OCI-LY7 (cell line): ENCODE measurements around the gene ACAN.

ENCODE experiments used
- CTCF ChIP-seq: fragments of 200-600 bp; sonication (generic); conservative IDR thresholded peaks from 2 replicates; pipeline ENCODE4 v1.5.1; 2014; ENCODE audit warnings: mild to moderate bottlenecking, antibody characterized with exemption, low read length, moderate library complexity, mixed read lengths
- EZH2phosphoT487 ChIP-seq: fragments of 200-600 bp; sonication (generic); IDR thresholded peaks from 2 replicates; pipeline ENCODE4 v1.6.1; 2018; ENCODE audit warnings: low read depth, borderline replicate concordance, mild to moderate bottlenecking, mixed run types, antibody characterized with exemption, low read length, moderate library complexity, mixed read lengths

GRCh38 chr15:88839961-88840360 lies 36.7 kb downstream of the ACAN start:
- TF ChIP-seq CTCF (no peak), EZH2phosphoT487 (no peak)
